DND-41 (cell line): Measurements from ENCODE around the gene LEMD2.

Experiments used
- ATAC-seq: fragments of 200-7000 bp; cut with Tn5 transposase; 3 replicates; pipeline ENCODE4 v1.9.1; 2021; ENCODE audit warnings: low read depth; ENCODE audit not compliant: insufficient read depth
- DNase-seq: peaks from one replicate; pipeline ENCODE4 v3.0.0-alpha.2; 2020
- H2AFZ ChIP-seq: 2 replicates; pipeline ENCODE4 v1.6.0; 2012; ENCODE audit warnings: low read depth, low read length
- H3K27ac ChIP-seq: 2 replicates; pipeline ENCODE4 v1.5.1; 2012; ENCODE audit warnings: low read length, inconsistent platforms
- H3K27me3 ChIP-seq: fragments of 200-600 bp; sonication (generic); 2 replicates; pipeline ENCODE4 v1.6.0; 2012; ENCODE audit warnings: low read length, mild to moderate bottlenecking, inconsistent platforms; ENCODE audit not compliant: insufficient read depth, poor library complexity
- H3K36me3 ChIP-seq: 2 replicates; pipeline ENCODE4 v1.5.1; 2012; ENCODE audit warnings: low read length, inconsistent platforms; ENCODE audit not compliant: insufficient read depth
- H3K4me1 ChIP-seq: 2 replicates; pipeline ENCODE4 v1.5.1; 2012; ENCODE audit warnings: mild to moderate bottlenecking, low read length; ENCODE audit not compliant: insufficient read depth
- H3K4me2 ChIP-seq: 2 replicates; pipeline ENCODE4 v1.6.0; 2012; ENCODE audit warnings: mild to moderate bottlenecking, moderate library complexity, low read length, inconsistent platforms; ENCODE audit not compliant: insufficient read depth
- H3K4me3 ChIP-seq, 2 experiments: fragments of 200-600 bp in 1 of 2; shearing (Covaris generic) in 1 of 2; 2 replicates each; pipeline ENCODE4 v1.5.1; 2012 to 2016; ENCODE audit warnings: inconsistent platforms in 2 of 2, low read length in 2 of 2, mild to moderate bottlenecking in 2 of 2, low read depth in 1 of 2, moderate library complexity in 1 of 2
- H3K79me2 ChIP-seq: 2 replicates; pipeline ENCODE4 v1.6.0; 2012; ENCODE audit warnings: low read length, inconsistent platforms; ENCODE audit not compliant: insufficient read depth
- H3K9ac ChIP-seq: 2 replicates; pipeline ENCODE4 v1.6.0; 2012; ENCODE audit warnings: low read depth, mild to moderate bottlenecking, inconsistent platforms, low read length, moderate library complexity
- H3K9me3 ChIP-seq: 2 replicates; pipeline ENCODE4 v1.5.1; 2012; ENCODE audit warnings: low read length, moderate library complexity, mild to moderate bottlenecking, inconsistent platforms; ENCODE audit not compliant: insufficient read depth, severe bottlenecking
- H4K20me1 ChIP-seq: 2 replicates; pipeline ENCODE4 v1.6.0; 2012; ENCODE audit warnings: low read length; ENCODE audit not compliant: insufficient read depth
- EZH2 ChIP-seq: IDR thresholded peaks from 3 replicates; pipeline ENCODE4 v1.6.1; 2012; ENCODE audit warnings: borderline replicate concordance, low read depth, mild to moderate bottlenecking, moderate library complexity, low read length, inconsistent platforms; ENCODE audit not compliant: severe bottlenecking
- TF ChIP-seq, protein P1 (sequence below): IDR thresholded peaks from 2 replicates; pipeline ENCODE4 v1.5.1; 2012; ENCODE audit warnings: borderline replicate concordance, low read length, moderate library complexity, mild to moderate bottlenecking; ENCODE audit not compliant: poor library complexity, severe bottlenecking; ENCODE audit errors: extremely low read depth

LEMD2 gene

DNA sequence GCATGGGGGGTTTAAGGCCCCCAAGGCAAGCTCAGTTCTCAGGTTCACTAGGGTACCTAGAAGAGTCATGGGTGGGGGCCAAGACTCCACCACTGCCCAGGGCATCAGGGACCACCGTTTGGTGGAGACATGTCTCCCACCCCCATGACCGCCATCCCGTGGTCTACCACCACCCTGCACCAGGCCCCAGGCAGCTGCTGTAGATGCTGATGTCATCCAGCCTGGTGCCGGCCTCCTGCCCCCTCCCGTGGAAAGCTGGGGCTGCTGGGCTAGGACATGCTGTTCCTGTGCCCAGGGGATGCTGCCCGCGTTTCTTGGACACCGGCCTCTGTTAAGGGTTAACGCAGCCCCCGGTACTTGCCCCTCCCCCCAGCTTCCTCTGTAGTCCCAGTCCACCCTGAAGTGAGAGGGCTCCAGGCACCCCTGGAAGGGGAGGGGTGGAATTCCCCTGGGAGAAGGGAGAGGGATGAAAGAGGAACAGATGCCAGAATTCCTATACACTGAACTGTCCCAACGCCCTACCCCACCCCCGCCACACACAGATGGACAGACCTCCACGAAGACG is 42.8 kb downstream of the LEMD2 start:
- no peak for DNase-seq
- Histone ChIP-seq H3K27ac (no peak overlapping the region), H3K36me3 (no peaks in the 10 kb centered on the region), H3K4me3 (no peak overlapping the region), H3K4me1 (no peaks in the 10 kb centered on the region), H3K9ac (no peak overlapping the region), H2AFZ (no peak overlapping the region), H3K79me2 (no peaks in the 10 kb centered on the region), H3K9me3 (no peaks in the 10 kb centered on the region), H3K27me3 (peaks cover 4% of the 10 kb centered on the region), H3K4me2 (no peak overlapping the region), H4K20me1 (peaks cover 10% of the 10 kb centered on the region; the same call in 1 of the 2 replicates)
- TF ChIP-seq EZH2, result no peak
- TF ChIP-seq, protein P1, sequence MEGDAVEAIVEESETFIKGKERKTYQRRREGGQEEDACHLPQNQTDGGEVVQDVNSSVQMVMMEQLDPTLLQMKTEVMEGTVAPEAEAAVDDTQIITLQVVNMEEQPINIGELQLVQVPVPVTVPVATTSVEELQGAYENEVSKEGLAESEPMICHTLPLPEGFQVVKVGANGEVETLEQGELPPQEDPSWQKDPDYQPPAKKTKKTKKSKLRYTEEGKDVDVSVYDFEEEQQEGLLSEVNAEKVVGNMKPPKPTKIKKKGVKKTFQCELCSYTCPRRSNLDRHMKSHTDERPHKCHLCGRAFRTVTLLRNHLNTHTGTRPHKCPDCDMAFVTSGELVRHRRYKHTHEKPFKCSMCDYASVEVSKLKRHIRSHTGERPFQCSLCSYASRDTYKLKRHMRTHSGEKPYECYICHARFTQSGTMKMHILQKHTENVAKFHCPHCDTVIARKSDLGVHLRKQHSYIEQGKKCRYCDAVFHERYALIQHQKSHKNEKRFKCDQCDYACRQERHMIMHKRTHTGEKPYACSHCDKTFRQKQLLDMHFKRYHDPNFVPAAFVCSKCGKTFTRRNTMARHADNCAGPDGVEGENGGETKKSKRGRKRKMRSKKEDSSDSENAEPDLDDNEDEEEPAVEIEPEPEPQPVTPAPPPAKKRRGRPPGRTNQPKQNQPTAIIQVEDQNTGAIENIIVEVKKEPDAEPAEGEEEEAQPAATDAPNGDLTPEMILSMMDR, result no peak
- ATAC-seq, result no peak

DNA sequence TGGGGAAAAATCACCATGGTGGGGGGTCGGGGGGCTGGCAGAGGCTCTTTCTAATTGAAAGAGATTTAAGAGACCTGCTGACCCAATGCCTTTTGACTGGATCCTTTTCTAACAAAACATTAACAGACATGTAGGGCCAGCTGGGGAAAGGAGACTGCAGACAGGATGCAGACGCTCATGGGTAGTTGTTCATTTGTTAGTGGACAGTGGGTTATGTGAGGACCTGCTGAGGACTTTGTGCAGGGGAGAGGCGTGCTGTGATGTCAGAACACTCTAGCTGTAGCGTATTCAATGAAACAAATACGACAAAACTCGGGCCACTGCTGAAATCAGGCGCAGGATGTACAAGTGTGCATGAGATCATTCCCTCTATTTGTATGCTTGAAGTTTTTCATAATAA is 43.4 kb downstream of the LEMD2 start:
- Histone ChIP-seq H3K4me1 (no peaks in the 10 kb centered on the region), H4K20me1 (peaks cover 8% of the 10 kb centered on the region; the same call in 1 of the 2 replicates), H3K4me3 (no peak overlapping the region), H3K36me3 (no peaks in the 10 kb centered on the region), H2AFZ (no peak overlapping the region), H3K79me2 (no peaks in the 10 kb centered on the region), H3K9ac (no peak overlapping the region), H3K27me3 (peaks cover 4% of the 10 kb centered on the region), H3K4me2 (no peak overlapping the region), H3K9me3 (no peaks in the 10 kb centered on the region), H3K27ac (no peak overlapping the region)
- DNase-seq (no peak), ATAC-seq (no peak)
- TF ChIP-seq EZH2, result no peak
- TF ChIP-seq, protein P1, result no peak

DNA sequence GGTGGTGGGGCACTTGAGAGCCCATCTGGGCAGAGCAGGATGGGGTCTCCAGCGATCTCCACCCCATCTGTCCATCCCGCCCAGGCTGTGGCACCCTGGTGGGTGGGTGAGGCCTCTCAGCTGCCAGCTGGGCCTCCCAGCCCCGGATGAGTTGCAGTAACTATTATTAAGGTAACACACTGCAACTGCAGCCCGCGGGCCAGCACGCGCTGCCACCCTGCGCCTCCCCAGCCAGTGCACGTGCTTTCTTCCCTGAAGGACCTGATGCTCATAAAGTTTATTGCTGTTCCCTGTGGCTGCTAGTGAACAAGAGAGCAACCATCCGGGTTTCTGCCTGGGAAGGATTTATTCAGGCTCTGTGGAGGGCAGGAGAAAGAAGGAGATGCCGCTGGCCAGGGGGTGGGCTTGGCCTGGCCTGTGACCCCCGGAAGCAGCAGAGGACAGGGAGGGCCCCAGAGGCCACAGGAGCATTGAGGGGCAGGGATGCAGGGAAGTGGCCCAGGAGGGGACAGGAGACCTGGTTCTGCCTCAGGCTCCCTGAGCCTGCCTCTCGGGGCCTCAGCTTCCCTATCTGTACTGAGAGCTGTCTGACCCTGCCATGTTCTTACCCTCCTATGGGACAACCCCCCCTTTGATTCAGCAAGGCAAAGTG is 43.9 kb downstream of the LEMD2 start:
- ATAC-seq (0 out of 3 replicates have a peak, but pooled peaks have one; percentile 17), DNase-seq (no peak)
- no peaks in the 10 kb centered on the region for H3K36me3 ChIP-seq
- no peaks in the 10 kb centered on the region for H3K4me1 ChIP-seq
- TF ChIP-seq, protein P1, result no peak
- no peak for TF ChIP-seq EZH2
- H3K9me3 ChIP-seq, result no peaks in the 10 kb centered on the region
- H3K4me2 ChIP-seq, result no peak overlapping the region
- peaks cover 8% of the 10 kb centered on the region; the same call in 1 of the 2 replicates for H4K20me1 ChIP-seq
- H3K4me3 ChIP-seq, result no peak overlapping the region
- no peaks in the 10 kb centered on the region for H3K79me2 ChIP-seq
- H3K9ac ChIP-seq, result no peak overlapping the region
- no peak overlapping the region for H3K27ac ChIP-seq
- peaks cover 4% of the 10 kb centered on the region for H3K27me3 ChIP-seq
- no peak overlapping the region for H2AFZ ChIP-seq
